MCF 10A (cell line): ENCODE data around the gene PLCD1. TPM values are rescaled to one million over a fixed set of nuclear protein-coding genes. Genes with fewer than 3 reads are reported as not detected.

Experiments used
- BruUV-seq: library from RNA; stranded (reverse); fragments of 400-500 nt; replicated peaks from 2 replicates; lab custom pipeline; 2021; lab: Mats Ljungman, UMichigan
- CTCF ChIA-PET: fragments of 300-600 bp; sonication (Branson Sonifier 250); formaldehyde crosslinking; extraction: SDS; loops from one replicate; lab custom pipeline; 2021; ENCODE audit warnings: antibody characterized with exemption, inconsistent platforms; lab: Yijun Ruan, JAX
- POLR2A ChIA-PET: fragments of 300-600, 350-650 bp; sonication (Branson Sonifier 250); formaldehyde crosslinking; extraction: SDS; loops from one replicate; lab custom pipeline; 2020; ENCODE audit warnings: antibody characterized with exemption, inconsistent platforms; lab: Yijun Ruan, JAX
- DNase-seq: peaks from one replicate; pipeline ENCODE4 v3.0.0-alpha.2; 2018; ENCODE audit not compliant: unreplicated experiment
- H3K27ac Mint-ChIP-seq: one replicate; pipeline ENCODE4 v1.8.0; 2022; ENCODE audit warnings: mild to moderate bottlenecking, low read depth, mixed read lengths; ENCODE audit not compliant: unreplicated experiment
- H3K27me3 Mint-ChIP-seq: one replicate; pipeline ENCODE4 v1.8.0; 2022; ENCODE audit warnings: mixed read lengths; ENCODE audit not compliant: insufficient read depth, unreplicated experiment
- H3K36me3 Mint-ChIP-seq: one replicate; pipeline ENCODE4 v1.8.0; 2022; ENCODE audit warnings: mild to moderate bottlenecking, moderate library complexity, mixed read lengths; ENCODE audit not compliant: insufficient read depth, unreplicated experiment
- H3K4me1 Mint-ChIP-seq: one replicate; pipeline ENCODE4 v1.8.0; 2022; ENCODE audit warnings: mixed read lengths; ENCODE audit not compliant: insufficient read depth, unreplicated experiment
- H3K4me3 Mint-ChIP-seq: one replicate; pipeline ENCODE4 v1.8.0; 2022; ENCODE audit warnings: mild to moderate bottlenecking, moderate library complexity, mixed read lengths; ENCODE audit not compliant: unreplicated experiment
- H3K9me3 Mint-ChIP-seq: one replicate; pipeline ENCODE4 v1.8.0; 2022; ENCODE audit warnings: mixed read lengths; ENCODE audit not compliant: unreplicated experiment
- intact Hi-C: fragments of 100-400 bp; cut with micrococcal nuclease; formaldehyde crosslinking; loops from 2 replicates; pipeline ENCODE4 v1.14.1; 2022
- total RNA-seq: library from RNA; stranded (reverse); gene quantifications from 2 replicates; pipeline ENCODE4 v1.2.3, GENCODE V29; 2022
- TF ChIP-seq, protein P1 (sequence below): fragments of 200-600 bp; IDR thresholded peaks from one replicate; pipeline ENCODE4 v1.8.0; 2022; ENCODE audit warnings: antibody characterized with exemption, mild to moderate bottlenecking; ENCODE audit not compliant: unreplicated experiment

Gene PLCD1
- total RNA-seq, 1 experiment from 2014 or later = 1.8 TPM

DNA sequence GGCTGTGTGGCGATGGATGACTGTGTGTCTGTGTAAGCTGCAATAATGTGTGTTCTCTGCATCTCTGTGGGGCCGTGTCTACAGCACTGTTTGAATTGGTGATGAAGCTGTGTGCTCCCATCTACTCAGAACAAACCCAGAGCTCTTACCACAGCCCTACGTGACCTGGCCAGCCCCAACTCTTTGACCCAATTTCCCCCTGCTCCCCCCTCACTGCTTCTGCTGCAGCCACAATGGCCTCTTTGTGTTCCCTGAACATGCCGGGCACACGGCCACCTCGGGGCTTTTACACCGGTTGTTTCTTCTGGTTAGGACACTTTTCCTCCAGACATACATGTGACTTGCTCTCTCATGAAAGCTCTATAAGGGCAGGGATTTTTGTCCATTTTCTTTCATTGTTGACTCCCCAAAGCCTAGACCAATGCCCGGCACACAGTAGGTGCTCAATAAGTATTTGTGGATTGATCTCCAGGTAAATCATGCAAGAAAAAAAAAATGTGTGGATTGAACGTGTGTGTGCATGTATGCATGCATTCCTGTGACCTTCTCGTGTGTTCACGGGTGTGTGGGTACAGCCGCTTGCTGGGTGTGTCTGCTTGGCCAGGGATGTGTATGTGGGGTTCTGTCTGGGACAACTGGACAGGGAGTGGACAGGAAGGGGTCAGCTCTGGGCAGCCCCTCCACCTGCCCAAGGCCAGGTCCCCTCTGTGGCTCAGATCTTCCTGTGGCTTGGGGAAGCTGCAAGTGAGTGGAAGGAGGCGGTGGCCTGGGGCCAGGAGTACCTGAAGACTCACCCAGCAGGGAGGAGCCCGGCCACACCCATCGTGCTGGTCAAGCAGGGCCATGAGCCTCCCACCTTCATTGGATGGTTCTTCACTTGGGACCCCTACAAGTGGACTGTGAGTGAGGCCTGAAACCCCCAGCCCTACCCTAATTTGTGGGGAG lies 24.1 kb downstream of the PLCD1 start:
- no TSS peak for BruUV-seq
- no peak for DNase-seq
- no peaks in the 10 kb centered on the region for H3K27me3 Mint-ChIP-seq
- H3K27ac Mint-ChIP-seq = no peak overlapping the region
- ChIA-PET CTCF (interaction anchor here (0.6 to 3.7 kb wide), 15 partner anchors 8 to 989 kb away, joined by 3 to 46 read pairs (median 3); partner anchors contain the start of gene ACAA1), POLR2A (interaction anchor here (0.6 kb wide), 2 partner anchors 113 to 803 kb away, joined by 3 read pairs; no protein-coding TSS in a partner anchor)
- H3K4me3 Mint-ChIP-seq = no peak overlapping the region
- peaks cover 21% of the 10 kb centered on the region for H3K4me1 Mint-ChIP-seq
- intact Hi-C loops = loop anchor here (10.0 kb wide), 1 partner anchor 339 kb away; the partner anchor contains the start of gene XYLB
- H3K9me3 Mint-ChIP-seq = no peaks in the 10 kb centered on the region
- peaks cover 5% of the 10 kb centered on the region for H3K36me3 Mint-ChIP-seq
- TF ChIP-seq, protein P1, sequence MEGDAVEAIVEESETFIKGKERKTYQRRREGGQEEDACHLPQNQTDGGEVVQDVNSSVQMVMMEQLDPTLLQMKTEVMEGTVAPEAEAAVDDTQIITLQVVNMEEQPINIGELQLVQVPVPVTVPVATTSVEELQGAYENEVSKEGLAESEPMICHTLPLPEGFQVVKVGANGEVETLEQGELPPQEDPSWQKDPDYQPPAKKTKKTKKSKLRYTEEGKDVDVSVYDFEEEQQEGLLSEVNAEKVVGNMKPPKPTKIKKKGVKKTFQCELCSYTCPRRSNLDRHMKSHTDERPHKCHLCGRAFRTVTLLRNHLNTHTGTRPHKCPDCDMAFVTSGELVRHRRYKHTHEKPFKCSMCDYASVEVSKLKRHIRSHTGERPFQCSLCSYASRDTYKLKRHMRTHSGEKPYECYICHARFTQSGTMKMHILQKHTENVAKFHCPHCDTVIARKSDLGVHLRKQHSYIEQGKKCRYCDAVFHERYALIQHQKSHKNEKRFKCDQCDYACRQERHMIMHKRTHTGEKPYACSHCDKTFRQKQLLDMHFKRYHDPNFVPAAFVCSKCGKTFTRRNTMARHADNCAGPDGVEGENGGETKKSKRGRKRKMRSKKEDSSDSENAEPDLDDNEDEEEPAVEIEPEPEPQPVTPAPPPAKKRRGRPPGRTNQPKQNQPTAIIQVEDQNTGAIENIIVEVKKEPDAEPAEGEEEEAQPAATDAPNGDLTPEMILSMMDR = no peak

- ChIA-PET CTCF (interaction anchor here (0.6 to 4.1 kb wide), 33 partner anchors 8 to 990 kb away, joined by 3 to 46 read pairs (median 4); partner anchors contain the start of genes ACAA1 and XYLB), POLR2A (interaction anchor here (0.6 kb wide), 1 partner anchor 1041 kb away, joined by 3 read pairs; no protein-coding TSS in a partner anchor)
- H3K9me3 Mint-ChIP-seq = no peaks in the 10 kb centered on the region
- H3K27me3 Mint-ChIP-seq = no peaks in the 10 kb centered on the region
- no peak overlapping the region for H3K4me3 Mint-ChIP-seq
- no peak overlapping the region for H3K27ac Mint-ChIP-seq
- TF ChIP-seq, protein P1 = peak; percentile 69
- H3K4me1 Mint-ChIP-seq = peaks cover 23% of the 10 kb centered on the region
- no TSS peak for BruUV-seq
- H3K36me3 Mint-ChIP-seq = peaks cover 5% of the 10 kb centered on the region
- intact Hi-C loops = loop anchor here (1.0 to 10.0 kb wide), 4 partner anchors 113 to 478 kb away; partner anchors contain the start of gene XYLB
- DNase-seq = peak; percentile 81
Measured at GRCh38 chr3:38004415-38005075, 24.9 kb downstream of the PLCD1 start.

GRCh38 chr3:38003817-38004414 lies 25.5 kb downstream of the PLCD1 start:
- DNase-seq = no peak
- ChIA-PET POLR2A (interaction anchor here (0.6 kb wide), 1 partner anchor 1041 kb away, joined by 3 read pairs; no protein-coding TSS in a partner anchor), CTCF (interaction anchor here (0.5 to 4.1 kb wide), 35 partner anchors 11 to 980 kb away, joined by 3 to 46 read pairs (median 4); partner anchors contain the start of genes DLEC1 and XYLB)
- no peak overlapping the region for H3K27ac Mint-ChIP-seq
- peaks cover 30% of the 10 kb centered on the region for H3K4me1 Mint-ChIP-seq
- no peaks in the 10 kb centered on the region for H3K27me3 Mint-ChIP-seq
- peaks cover 5% of the 10 kb centered on the region for H3K36me3 Mint-ChIP-seq
- no TSS peak for BruUV-seq
- no peak overlapping the region for H3K4me3 Mint-ChIP-seq
- TF ChIP-seq, protein P1 = no peak
- H3K9me3 Mint-ChIP-seq = no peaks in the 10 kb centered on the region
- intact Hi-C loops = loop anchor here (1.0 to 10.0 kb wide), 5 partner anchors 30 to 478 kb away; partner anchors contain the start of gene XYLB
